Lower lobe of right lung (tissue), 2 donors: Measurements from ENCODE around the gene BMPR2. TPM values are rescaled to one million over a fixed set of nuclear protein-coding genes. Genes with fewer than 3 reads are reported as not detected.
"Not testable (repeated sequence)": the region's sequence is repeated elsewhere in the genome, so short reads cannot be mapped to it uniquely, and the experiment has no call there.

Source experiments
- ATAC-seq, 2 donors: fragments of 200-7000 bp; cut with Tn5 transposase; one replicate each; pipeline ENCODE4 v1.9.1; 2020 to 2022; ENCODE audit warnings: mild to moderate bottlenecking in 2 of 2, moderate library complexity in 2 of 2
- DNase-seq: peaks from one replicate; pipeline ENCODE4 v3.0.0-alpha.2; 2020
- H3K27ac ChIP-seq: fragments of 200-600 bp; one replicate; pipeline ENCODE4 v1.8.0; 2022
- H3K27me3 ChIP-seq: fragments of 200-600 bp; one replicate; pipeline ENCODE4 v1.8.0; 2022; ENCODE audit warnings: low read depth
- H3K36me3 ChIP-seq: fragments of 200-600 bp; one replicate; pipeline ENCODE4 v1.8.0; 2022; ENCODE audit warnings: mild to moderate bottlenecking
- H3K4me1 ChIP-seq: fragments of 200-600 bp; one replicate; pipeline ENCODE4 v1.8.0; 2022
- H3K4me3 ChIP-seq: fragments of 200-600 bp; one replicate; pipeline ENCODE4 v1.8.0; 2022; ENCODE audit warnings: mild to moderate bottlenecking
- H3K9me3 ChIP-seq: fragments of 200-600 bp; one replicate; pipeline ENCODE4 v1.8.0; 2022
- intact Hi-C: fragments of 100-400 bp; cut with DNase I; formaldehyde crosslinking; loops from one replicate; pipeline ENCODE4 v1.11.0; 2022
- total RNA-seq: library from RNA; stranded (reverse); fragmentation: NEBNext Ultra II Directional; extraction: Animal tissue kit (Norgen Biotek cat#: 25700); gene quantifications from one replicate; pipeline ENCODE4 v1.2.1, GENCODE V29; 2021
- TF ChIP-seq, protein P1 (sequence below): fragments of 200-600 bp; IDR thresholded peaks from one replicate; pipeline ENCODE4 v1.8.0; 2022; ENCODE audit warnings: antibody characterized with exemption, mild to moderate bottlenecking
- donor health status: DM: no; HTN: yes; CAD: no; lungs with severe emphysema.

BMPR2 gene
- total RNA-seq, 1 donor from 2014 or later: 137 TPM

DNA sequence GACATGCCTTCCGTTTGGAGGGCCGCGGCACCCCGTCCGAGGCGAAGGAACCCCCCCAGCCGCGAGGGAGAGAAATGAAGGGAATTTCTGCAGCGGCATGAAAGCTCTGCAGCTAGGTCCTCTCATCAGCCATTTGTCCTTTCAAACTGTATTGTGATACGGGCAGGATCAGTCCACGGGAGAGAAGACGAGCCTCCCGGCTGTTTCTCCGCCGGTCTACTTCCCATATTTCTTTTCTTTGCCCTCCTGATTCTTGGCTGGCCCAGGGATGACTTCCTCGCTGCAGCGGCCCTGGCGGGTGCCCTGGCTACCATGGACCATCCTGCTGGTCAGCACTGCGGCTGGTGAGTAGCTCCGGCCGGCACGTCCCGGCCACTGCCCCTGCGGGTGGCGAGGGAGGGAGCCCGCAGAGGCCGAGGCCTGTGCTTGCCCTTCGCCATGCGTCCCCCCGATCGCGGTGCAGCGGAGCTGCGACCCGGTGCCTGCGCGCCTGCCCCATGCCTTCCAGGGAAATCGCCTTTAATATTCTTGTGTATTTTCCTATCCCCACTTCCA is 1.2 kb downstream of the BMPR2 start:
- intact Hi-C loops: no loop called here
- H3K27me3 ChIP-seq: no peaks in the 10 kb centered on the region
- no peaks in the 10 kb centered on the region for H3K9me3 ChIP-seq
- peak overlapping the region; percentile 90 for H3K27ac ChIP-seq
- TF ChIP-seq, protein P1, sequence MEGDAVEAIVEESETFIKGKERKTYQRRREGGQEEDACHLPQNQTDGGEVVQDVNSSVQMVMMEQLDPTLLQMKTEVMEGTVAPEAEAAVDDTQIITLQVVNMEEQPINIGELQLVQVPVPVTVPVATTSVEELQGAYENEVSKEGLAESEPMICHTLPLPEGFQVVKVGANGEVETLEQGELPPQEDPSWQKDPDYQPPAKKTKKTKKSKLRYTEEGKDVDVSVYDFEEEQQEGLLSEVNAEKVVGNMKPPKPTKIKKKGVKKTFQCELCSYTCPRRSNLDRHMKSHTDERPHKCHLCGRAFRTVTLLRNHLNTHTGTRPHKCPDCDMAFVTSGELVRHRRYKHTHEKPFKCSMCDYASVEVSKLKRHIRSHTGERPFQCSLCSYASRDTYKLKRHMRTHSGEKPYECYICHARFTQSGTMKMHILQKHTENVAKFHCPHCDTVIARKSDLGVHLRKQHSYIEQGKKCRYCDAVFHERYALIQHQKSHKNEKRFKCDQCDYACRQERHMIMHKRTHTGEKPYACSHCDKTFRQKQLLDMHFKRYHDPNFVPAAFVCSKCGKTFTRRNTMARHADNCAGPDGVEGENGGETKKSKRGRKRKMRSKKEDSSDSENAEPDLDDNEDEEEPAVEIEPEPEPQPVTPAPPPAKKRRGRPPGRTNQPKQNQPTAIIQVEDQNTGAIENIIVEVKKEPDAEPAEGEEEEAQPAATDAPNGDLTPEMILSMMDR: no peak
- ATAC-seq: peak; percentile 42 to 44
- no peaks in the 10 kb centered on the region for H3K36me3 ChIP-seq
- DNase-seq: peak; percentile 62
- peak overlapping the region; percentile 66 for H3K4me3 ChIP-seq
- peaks cover 49% of the 10 kb centered on the region for H3K4me1 ChIP-seq

DNA sequence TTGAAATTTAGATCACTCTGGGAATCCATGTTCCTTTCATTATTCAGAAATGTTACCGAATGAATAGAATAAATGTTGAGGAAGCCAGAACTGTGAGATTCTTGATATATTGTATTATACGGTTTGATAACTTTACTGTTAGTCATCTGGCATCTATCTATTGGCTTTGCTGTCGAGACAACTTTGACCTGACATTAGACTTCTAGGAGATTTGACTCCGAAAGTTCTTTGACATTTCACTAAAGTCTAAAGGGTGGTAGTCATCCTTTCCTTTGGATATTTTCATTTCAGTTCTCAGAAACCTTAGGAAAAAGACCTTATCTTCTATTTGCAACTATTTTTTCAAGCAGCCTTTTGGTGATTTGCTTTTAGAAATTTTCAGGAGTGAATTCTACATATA is 1.9 kb downstream of the BMPR2 start:
- DNase-seq (no peak), ATAC-seq (no peak)
- H3K27ac ChIP-seq: peak overlapping the region; percentile 90
- H3K27me3 ChIP-seq: no peaks in the 10 kb centered on the region
- intact Hi-C loops: no loop called here
- peak overlapping the region; percentile 66 for H3K4me3 ChIP-seq
- TF ChIP-seq, protein P1: no peak
- H3K36me3 ChIP-seq: no peaks in the 10 kb centered on the region
- no peaks in the 10 kb centered on the region for H3K9me3 ChIP-seq
- peaks cover 56% of the 10 kb centered on the region for H3K4me1 ChIP-seq

DNA sequence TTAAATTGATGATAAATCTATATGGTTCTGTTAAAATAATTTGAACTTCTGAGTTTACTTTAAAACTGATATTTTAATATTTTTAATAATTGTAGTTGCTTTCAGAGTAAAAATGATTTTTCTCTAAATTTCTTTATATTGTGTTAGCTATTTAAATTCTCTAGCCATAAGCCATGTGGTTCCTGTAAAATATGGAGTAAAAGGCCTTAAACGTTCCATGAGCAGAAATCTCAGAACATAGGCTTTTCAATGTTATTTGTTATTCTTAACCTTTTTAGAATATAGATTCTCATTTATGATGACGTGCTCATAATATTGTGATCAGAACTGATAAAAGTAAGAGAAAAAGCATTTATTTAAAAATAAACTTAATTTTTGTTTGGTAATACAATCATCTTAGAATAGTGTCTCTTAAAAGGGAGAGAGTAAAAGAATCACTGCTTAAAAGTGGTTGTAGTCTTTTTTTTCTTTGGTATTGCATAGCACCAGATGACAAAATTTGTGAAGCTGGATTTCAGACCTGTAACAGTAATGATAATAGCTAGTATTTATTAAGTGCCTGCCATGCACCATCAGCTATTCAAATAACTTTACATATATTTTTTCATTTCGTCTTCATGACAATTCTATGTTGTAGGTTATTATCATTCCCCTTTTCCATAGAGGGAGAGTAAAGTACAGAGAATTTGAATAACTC is 2.7 kb downstream of the BMPR2 start:
- Histone ChIP-seq H3K27me3 (no peaks in the 10 kb centered on the region), H3K9me3 (no peaks in the 10 kb centered on the region), H3K36me3 (no peaks in the 10 kb centered on the region), H3K27ac (peak overlapping the region; percentile 90), H3K4me1 (peaks cover 60% of the 10 kb centered on the region), H3K4me3 (peak overlapping the region; percentile 66)
- intact Hi-C loops: no loop called here
- ATAC-seq (no peak), DNase-seq (no peak)
- TF ChIP-seq, protein P1: no peak

DNA sequence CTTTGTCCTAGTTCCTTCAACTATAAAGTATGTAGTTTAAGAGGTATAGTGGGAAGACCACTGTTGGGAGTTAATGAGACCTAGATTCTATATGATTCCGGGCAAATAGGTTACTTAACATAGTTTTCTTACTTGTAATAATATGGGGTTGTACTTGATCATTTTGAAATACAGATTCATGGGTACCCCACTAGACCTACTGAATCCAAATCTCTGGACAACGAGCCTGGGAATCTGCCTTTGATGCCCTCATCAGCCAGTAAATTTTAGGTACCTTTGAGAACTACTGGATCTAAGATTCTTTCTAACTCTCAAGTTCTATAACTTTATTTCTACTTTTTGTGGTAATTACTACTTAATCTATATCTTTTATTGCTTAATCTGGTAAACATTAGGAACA is 6.6 kb downstream of the BMPR2 start:
- Histone ChIP-seq H3K9me3 (no peaks in the 10 kb centered on the region), H3K4me3 (peak overlapping the region; percentile 66), H3K27me3 (no peaks in the 10 kb centered on the region), H3K36me3 (peaks cover 4% of the 10 kb centered on the region), H3K27ac (no peak overlapping the region), H3K4me1 (peaks cover 68% of the 10 kb centered on the region)
- DNase-seq (no peak), ATAC-seq (no peak)
- TF ChIP-seq, protein P1: no peak
- intact Hi-C loops: loop anchor here (10.0 kb wide), 1 partner anchor 102 kb away; no protein-coding TSS in a partner anchor

DNA sequence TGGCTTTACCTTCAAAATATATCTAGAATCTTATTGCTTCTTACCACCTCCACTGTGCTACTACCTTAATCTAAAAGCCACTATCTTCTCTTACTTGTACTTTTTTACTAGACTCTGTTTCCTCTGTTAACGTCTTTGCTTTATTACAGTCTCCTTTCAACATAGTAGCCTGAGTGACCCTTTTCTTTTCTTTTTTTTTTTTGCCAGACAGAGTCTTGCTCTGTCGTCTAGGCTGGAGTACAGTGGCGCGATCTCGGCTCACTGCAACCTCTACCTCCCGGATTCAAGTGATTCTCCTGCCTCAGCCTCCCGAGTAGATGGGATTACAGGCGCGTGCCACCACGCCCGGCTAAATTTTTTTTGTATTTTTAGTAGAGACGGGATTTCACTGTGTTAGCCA is 10.4 kb downstream of the BMPR2 start:
- not testable (repeated sequence) for H3K4me3 ChIP-seq, H3K27me3 ChIP-seq, H3K27ac ChIP-seq, ATAC-seq, H3K36me3 ChIP-seq, DNase-seq, H3K9me3 ChIP-seq
- H3K4me1 ChIP-seq: peaks cover 46% of the 10 kb centered on the region
- intact Hi-C loops: loop anchor here (10.0 kb wide), 1 partner anchor 98 kb away; no protein-coding TSS in a partner anchor
